Left colon (tissue), 2 donors: ENCODE measurements around the gene CLDN19. TPM values are rescaled to one million over a fixed set of nuclear protein-coding genes. Genes with fewer than 3 reads are reported as not detected.
"Not testable (repeated sequence)": the region's sequence is repeated elsewhere in the genome, so short reads cannot be mapped to it uniquely, and the experiment has no call there.

Experiments used
- ATAC-seq: fragments of 200-7000 bp; cut with Tn5 transposase; one replicate; pipeline ENCODE4 v1.9.1; 2020; ENCODE audit warnings: mild to moderate bottlenecking, moderate library complexity
- DNase-seq, 2 donors: peaks; one replicate each; pipeline ENCODE4 v3.0.0-alpha.2; 2020
- intact Hi-C, 2 donors: fragments of 100-400 bp; cut with DNase I in 1 of 2; cut with micrococcal nuclease in 1 of 2; formaldehyde crosslinking; loops; one replicate each; pipeline versions ENCODE4 v1.11.2 to v1.14.0; 2022; cut with DNase I, micrococcal nuclease
- total RNA-seq, 2 donors: library from RNA; stranded (reverse); fragmentation: NEBNext Ultra II Directional; extraction: Animal tissue kit (Norgen Biotek cat#: 25700); gene quantifications; one replicate each; pipeline ENCODE4 v1.2.1, GENCODE V29; 2021
- donor health status: DM: no; HTN: no; CAD: no.
- donor health status: DM: yes; HTN: yes; CAD: no.

The CLDN19 gene
- total RNA-seq, 2 donors from 2014 or later = not detected

GRCh38 chr1:42765269-42765668 lies 25.2 kb upstream of the CLDN19 start:
- intact Hi-C loops = no loop called here

GRCh38 chr1:42762269-42762668 lies 22.2 kb upstream of the CLDN19 start:
- intact Hi-C loops = no loop called here
- DNase-seq (no peak), ATAC-seq (no peak)

More at GRCh38 chr1:42765269-42765668, 25.2 kb upstream of the CLDN19 start:
- ATAC-seq = no peak
- DNase-seq = no peak

- DNase-seq (no peak), ATAC-seq (no peak)
- intact Hi-C loops = no loop called here
These were observed 21.5 kb upstream of the CLDN19 start for GRCh38 chr1:42761567-42761966.

- no peak for ATAC-seq
- intact Hi-C loops = loop anchor here in 1 of 2 donors (10.0 kb wide), 1 partner anchor 174 kb away; no protein-coding TSS in a partner anchor
- DNase-seq = no peak
These were observed 19.1 kb upstream of the CLDN19 start for GRCh38 chr1:42759114-42759513.

- DNase-seq = no peak
- peak; percentile 50 for ATAC-seq
These were observed 18.6 kb upstream of the CLDN19 start for GRCh38 chr1:42758641-42759040.

GRCh38 chr1:42757892-42758275 lies 17.8 kb upstream of the CLDN19 start:
- intact Hi-C loops = loop anchor here in 1 of 2 donors (10.0 kb wide), 1 partner anchor 173 kb away; no protein-coding TSS in a partner anchor
- DNase-seq (no peak), ATAC-seq (no peak)

More at GRCh38 chr1:42758641-42759040, 18.6 kb upstream of the CLDN19 start:
- intact Hi-C loops = loop anchor here in 1 of 2 donors (10.0 kb wide), 1 partner anchor 174 kb away; no protein-coding TSS in a partner anchor

GRCh38 chr1:42756956-42757891 lies 17.2 kb upstream of the CLDN19 start:
- peak; percentile 87 for ATAC-seq
- no peak for DNase-seq
- intact Hi-C loops = loop anchor here in 1 of 2 donors (10.0 kb wide), 1 partner anchor 172 kb away; no protein-coding TSS in a partner anchor

GRCh38 chr1:42753070-42753469 lies 13.0 kb upstream of the CLDN19 start:
- ATAC-seq (no peak), DNase-seq (no peak)
- intact Hi-C loops = loop anchor here in 1 of 2 donors (10.0 kb wide), 1 partner anchor 168 kb away; no protein-coding TSS in a partner anchor

- intact Hi-C loops = loop anchor here in 1 of 2 donors (10.0 kb wide), 1 partner anchor 167 kb away; no protein-coding TSS in a partner anchor
- ATAC-seq = no peak
- DNase-seq = no peak
These were observed 12.2 kb upstream of the CLDN19 start for GRCh38 chr1:42752284-42752683.

- intact Hi-C loops = loop anchor here in 1 of 2 donors (10.0 kb wide), 1 partner anchor 167 kb away; no protein-coding TSS in a partner anchor
- not testable (repeated sequence) for DNase-seq, ATAC-seq
These were observed 11.6 kb upstream of the CLDN19 start for GRCh38 chr1:42751511-42752070.

- intact Hi-C loops = loop anchor here in 1 of 2 donors (10.0 kb wide), 1 partner anchor 165 kb away; no protein-coding TSS in a partner anchor
- DNase-seq (no peak), ATAC-seq (no peak)
These were observed 10.0 kb upstream of the CLDN19 start for GRCh38 chr1:42750041-42750440.

GRCh38 chr1:42748461-42749410 lies 8.7 kb upstream of the CLDN19 start:
- intact Hi-C loops = no loop called here
- DNase-seq = no peak
- ATAC-seq = no peak

GRCh38 chr1:42748021-42748420 lies 8.0 kb upstream of the CLDN19 start:
- ATAC-seq = no peak
- no peak for DNase-seq
- intact Hi-C loops = no loop called here

GRCh38 chr1:42747125-42747524 lies 7.1 kb upstream of the CLDN19 start:
- DNase-seq (peak in 1 of 2 donors; percentile 71), ATAC-seq (peak; percentile 82)
- intact Hi-C loops = no loop called here

- intact Hi-C loops = no loop called here
- DNase-seq (no peak), ATAC-seq (no peak)
These were observed 6.5 kb upstream of the CLDN19 start for GRCh38 chr1:42746436-42747105.

- DNase-seq = no peak
These were observed 5.8 kb upstream of the CLDN19 start for GRCh38 chr1:42745851-42746250.

GRCh38 chr1:42744148-42744413 lies 4.0 kb upstream of the CLDN19 start:
- DNase-seq (no peak), ATAC-seq (no peak)
- intact Hi-C loops = no loop called here

More at GRCh38 chr1:42745851-42746250, 5.8 kb upstream of the CLDN19 start:
- ATAC-seq = no peak
- intact Hi-C loops = no loop called here
